Uterus (tissue), 2 donors: ENCODE data around the gene TMC5.

Source experiments
- CTCF ChIP-seq, 4 experiments: fragments of 200-600 bp in 2 of 4; fragments of 450-650 bp in 2 of 4; sonication (generic) in 2 of 4; IDR thresholded peaks; one replicate each; pipeline ENCODE4 v1.5.1; 2016 to 2019; ENCODE audit warnings: antibody characterized with exemption in 4 of 4, mild to moderate bottlenecking in 2 of 4, moderate library complexity in 1 of 4
- POLR2A ChIP-seq, 2 donors: fragments of 450-650 bp; IDR thresholded peaks; one replicate each; pipeline ENCODE4 v1.6.1; 2016; ENCODE audit warnings: antibody characterized with exemption in 2 of 2, mild to moderate bottlenecking in 1 of 2, moderate library complexity in 1 of 2

DNA sequence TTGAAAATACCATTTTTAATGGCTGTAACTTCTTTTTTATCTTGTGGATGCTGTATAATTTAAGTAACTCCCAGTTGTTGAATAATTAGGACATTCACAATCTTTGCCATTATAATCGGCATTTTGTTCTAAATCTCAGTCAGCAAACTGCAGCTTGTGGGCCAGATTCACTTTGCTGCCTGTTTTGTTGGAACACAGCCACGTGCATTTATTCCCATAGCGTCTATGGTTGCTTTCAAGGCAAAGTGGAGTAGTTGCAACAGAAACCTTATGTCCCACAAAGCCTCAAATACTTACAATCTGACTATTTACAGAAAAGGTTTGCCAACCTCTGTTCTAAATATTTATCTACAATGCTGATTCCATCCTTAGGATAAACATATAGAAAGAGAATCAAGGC lies 39.2 kb upstream of the TMC5 start:
- TF ChIP-seq POLR2A (IDR thresholded peaks at IDR 0.05): no peak
- no peak for TF ChIP-seq CTCF (IDR thresholded peaks at IDR 0.05)
